GM23338 (cell line): ENCODE results near the gene CRYAB.

ENCODE experiments used
- CTCF ChIP-seq, 2 experiments: fragments of 200-600 bp in 1 of 2; sonication (generic) in 1 of 2; conservative IDR thresholded peaks; 2 replicates each; pipeline versions ENCODE4 v1.5.1 to v1.6.1; 2016 to 2017; ENCODE audit warnings: antibody characterized with exemption in 2 of 2, low read depth in 2 of 2, mild to moderate bottlenecking in 2 of 2, moderate library complexity in 1 of 2
- EZH2 ChIP-seq: fragments of 200-600 bp; sonication (generic); IDR thresholded peaks from one replicate; pipeline ENCODE4 v1.8.0; 2017; ENCODE audit warnings: antibody characterized with exemption, mild to moderate bottlenecking, low read depth; ENCODE audit not compliant: unreplicated experiment

GRCh38 chr11:111937461-111937769 lies 25.8 kb upstream of the CRYAB start:
- TF ChIP-seq EZH2 (no peak), CTCF (conservative IDR thresholded peaks at IDR 0.05; ENCODE audit: low read depth in 2 of 2) (no peak)
